ENCODE measurements around the gene VTI1A.

VTI1A gene

GRCh38 chr10:112816891-112817290, 369.9 kb downstream of the VTI1A start:
- DNase-seq: no peak

GRCh38 chr10:112817981-112818777, 371.2 kb downstream of the VTI1A start:
- no peak for DNase-seq

- no peak for DNase-seq
Observed at GRCh38 chr10:112819231-112819630, 372.2 kb downstream of the VTI1A start.

GRCh38 chr10:112820320-112820719, 373.3 kb downstream of the VTI1A start:
- DNase-seq: no peak

GRCh38 chr10:112821038-112821437, 374.0 kb downstream of the VTI1A start:
- DNase-seq: no peak

- no peak for DNase-seq
Observed at GRCh38 chr10:112821663-112822062, 374.6 kb downstream of the VTI1A start.

- DNase-seq: no peak
Observed at GRCh38 chr10:112823007-112823406, 376.0 kb downstream of the VTI1A start.

GRCh38 chr10:112823604-112824003, 376.6 kb downstream of the VTI1A start:
- no peak for DNase-seq

GRCh38 chr10:112826018-112826697, 379.1 kb downstream of the VTI1A start:
- DNase-seq: no peak

GRCh38 chr10:112827086-112827485, 380.1 kb downstream of the VTI1A start:
- no peak for DNase-seq

- DNase-seq: no peak
Observed at GRCh38 chr10:112827951-112828350, 380.9 kb downstream of the VTI1A start.

- no peak for DNase-seq
Observed at GRCh38 chr10:112831859-112832258, 384.8 kb downstream of the VTI1A start.

GRCh38 chr10:112832361-112832878, 385.4 kb downstream of the VTI1A start:
- DNase-seq: no peak

GRCh38 chr10:112832959-112833358, 385.9 kb downstream of the VTI1A start:
- DNase-seq: no peak

- no peak for DNase-seq
Observed at GRCh38 chr10:112834751-112835181, 387.8 kb downstream of the VTI1A start.

GRCh38 chr10:112835217-112835715, 388.3 kb downstream of the VTI1A start:
- no peak for DNase-seq

GRCh38 chr10:112835944-112836451, 389.0 kb downstream of the VTI1A start:
- DNase-seq: no peak

- DNase-seq: no peak
Observed at GRCh38 chr10:112838784-112839481, 391.9 kb downstream of the VTI1A start.

- no peak for DNase-seq
Observed at GRCh38 chr10:112839928-112840654, 393.1 kb downstream of the VTI1A start.

- DNase-seq: no peak
Observed at GRCh38 chr10:112841549-112841948, 394.5 kb downstream of the VTI1A start.

- DNase-seq: no peak
Observed at GRCh38 chr10:112842832-112843360, 395.9 kb downstream of the VTI1A start.

GRCh38 chr10:112843623-112844022, 396.6 kb downstream of the VTI1A start:
- no peak for DNase-seq
